KMS-11 (cell line): ENCODE measurements around the gene PSMA7.
A peak's percentile ranks its signal among the peaks of the same experiment; 100 is the strongest.

ENCODE experiments used
- H2AFZ ChIP-seq: fragments of 200-600 bp; sonication (generic); 2 replicates; pipeline ENCODE4 v1.6.1; 2016; ENCODE audit warnings: antibody characterized with exemption, mixed run types, low read depth
- H3K27ac ChIP-seq: fragments of 200-600 bp; sonication (generic); 2 replicates; pipeline ENCODE4 v1.6.1; 2016; ENCODE audit warnings: mild to moderate bottlenecking, mixed run types
- H3K27me3 ChIP-seq: fragments of 200-600 bp; sonication (generic); 2 replicates; pipeline ENCODE4 v1.6.1; 2017; ENCODE audit warnings: mild to moderate bottlenecking, low read depth, mixed run types, moderate library complexity; ENCODE audit not compliant: insufficient read depth
- H3K36me3 ChIP-seq: fragments of 200-600 bp; sonication (generic); 2 replicates; pipeline ENCODE4 v1.6.1; 2017; ENCODE audit warnings: mild to moderate bottlenecking, mixed run types; ENCODE audit not compliant: insufficient read depth
- H3K4me1 ChIP-seq: fragments of 200-600 bp; sonication (generic); 2 replicates; pipeline ENCODE4 v1.6.1; 2016; ENCODE audit warnings: mild to moderate bottlenecking, low read depth, mixed run types; ENCODE audit not compliant: poor library complexity, severe bottlenecking
- H3K4me2 ChIP-seq: fragments of 200-600 bp; sonication (generic); 2 replicates; pipeline ENCODE4 v1.7.0; 2016; ENCODE audit warnings: mild to moderate bottlenecking, mixed run types
- H3K4me3 ChIP-seq: fragments of 200-600 bp; sonication (generic); IDR thresholded peaks from 2 replicates; pipeline ENCODE4 v1.6.1; 2017; ENCODE audit warnings: low read depth, low read length, mixed read lengths; ENCODE audit not compliant: insufficient read depth
- H3K79me2 ChIP-seq: fragments of 200-600 bp; sonication (generic); 2 replicates; pipeline ENCODE4 v1.6.1; 2016; ENCODE audit warnings: low read depth, mixed run types; ENCODE audit not compliant: insufficient read depth
- H3K9ac ChIP-seq: fragments of 200-600 bp; sonication (generic); 2 replicates; pipeline ENCODE4 v1.6.1; 2016; ENCODE audit warnings: mild to moderate bottlenecking, mixed run types
- H4K20me1 ChIP-seq: fragments of 200-600 bp; sonication (generic); 2 replicates; pipeline ENCODE4 v1.6.1; 2016; ENCODE audit warnings: mild to moderate bottlenecking, mixed run types; ENCODE audit not compliant: insufficient read depth
- CTCF ChIP-seq: fragments of 200-600 bp; sonication (generic); conservative IDR thresholded peaks from 2 replicates; pipeline ENCODE4 v1.6.1; 2017; ENCODE audit warnings: low read depth, mild to moderate bottlenecking, antibody characterized with exemption, low read length, moderate library complexity, mixed read lengths

The PSMA7 gene

GRCh38 chr20:62190639-62191411 is 47.6 kb upstream of the PSMA7 start:
- Histone ChIP-seq H3K4me1 (no peaks in the 10 kb centered on the region), H4K20me1 (no peaks in the 10 kb centered on the region), H3K9ac (no peak overlapping the region), H2AFZ (no peak overlapping the region), H3K4me3 (no peak overlapping the region), H3K4me2 (no peak overlapping the region), H3K27ac (no peak overlapping the region), H3K36me3 (no peaks in the 10 kb centered on the region; the same call in 1 of the 2 replicates), H3K27me3 (no peaks in the 10 kb centered on the region), H3K79me2 (peaks cover 24% of the 10 kb centered on the region; the same call in 1 of the 2 replicates)
- TF ChIP-seq CTCF = no peak

GRCh38 chr20:62186887-62187866 is 44.0 kb upstream of the PSMA7 start:
- H4K20me1 ChIP-seq = no peaks in the 10 kb centered on the region
- H3K36me3 ChIP-seq = no peaks in the 10 kb centered on the region; the same call in 1 of the 2 replicates
- no peak for TF ChIP-seq CTCF
- no peak overlapping the region for H3K4me3 ChIP-seq
- no peak overlapping the region for H3K9ac ChIP-seq
- H3K4me1 ChIP-seq = peaks cover 11% of the 10 kb centered on the region
- H3K27me3 ChIP-seq = no peaks in the 10 kb centered on the region
- H3K4me2 ChIP-seq = no peak overlapping the region
- H3K79me2 ChIP-seq = peaks cover 44% of the 10 kb centered on the region
- H3K27ac ChIP-seq = no peak overlapping the region
- no peak overlapping the region for H2AFZ ChIP-seq

- peaks cover 44% of the 10 kb centered on the region for H3K79me2 ChIP-seq
- no peaks in the 10 kb centered on the region for H3K27me3 ChIP-seq
- no peak overlapping the region for H3K27ac ChIP-seq
- no peaks in the 10 kb centered on the region; the same call in 1 of the 2 replicates for H3K36me3 ChIP-seq
- H2AFZ ChIP-seq = no peak overlapping the region
- no peak overlapping the region for H3K4me2 ChIP-seq
- peaks cover 19% of the 10 kb centered on the region for H3K4me1 ChIP-seq
- H3K9ac ChIP-seq = no peak overlapping the region
- no peak for TF ChIP-seq CTCF
- H3K4me3 ChIP-seq = no peak overlapping the region
- H4K20me1 ChIP-seq = no peaks in the 10 kb centered on the region
Observed at GRCh38 chr20:62186096-62186426, 42.9 kb upstream of the PSMA7 start.

DNA sequence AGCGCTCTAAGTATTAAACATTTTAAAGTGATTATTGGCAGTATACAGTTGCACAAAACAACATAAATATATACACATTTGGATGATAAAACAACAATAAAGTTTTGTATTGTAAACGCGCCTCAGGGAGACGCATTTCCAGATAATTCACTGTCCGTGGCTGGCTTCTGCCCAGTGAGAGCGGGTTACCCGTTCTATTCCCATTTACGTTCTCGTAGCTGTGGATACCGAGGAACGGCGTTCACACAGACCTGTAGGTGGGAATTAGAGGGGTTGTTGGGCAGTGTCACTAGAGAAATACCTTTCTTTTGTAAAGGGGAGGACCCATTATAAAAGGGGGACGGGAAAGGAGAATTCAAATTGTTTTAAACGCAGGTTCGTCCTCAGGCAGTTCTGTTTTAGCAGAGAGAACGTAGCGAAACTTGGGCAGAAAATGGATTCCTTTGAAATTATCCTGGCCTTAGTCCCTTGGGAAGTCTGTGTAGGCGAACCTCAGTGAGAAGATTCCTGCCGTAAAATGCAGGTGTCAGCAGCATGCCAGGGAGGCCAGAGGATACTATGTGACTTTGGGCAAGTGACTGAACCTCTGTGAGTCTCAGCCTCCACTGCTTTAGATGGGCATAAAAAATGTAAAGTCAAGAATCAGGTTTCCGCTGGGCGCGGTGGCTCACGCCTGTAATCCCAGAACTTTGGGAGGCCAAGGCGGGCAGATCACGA is 40.4 kb upstream of the PSMA7 start:
- peaks cover 44% of the 10 kb centered on the region for H3K79me2 ChIP-seq
- peak overlapping the region; percentile 80 for H2AFZ ChIP-seq
- H3K27me3 ChIP-seq = no peaks in the 10 kb centered on the region
- H3K36me3 ChIP-seq = no peaks in the 10 kb centered on the region
- peak overlapping the region; percentile 52 for H3K4me2 ChIP-seq
- H3K9ac ChIP-seq = peak overlapping the region; percentile 80
- peak overlapping the region; percentile 28 for H3K4me3 ChIP-seq
- H3K27ac ChIP-seq = peak overlapping the region; percentile 72
- H4K20me1 ChIP-seq = no peaks in the 10 kb centered on the region; the same call in 1 of the 2 replicates
- H3K4me1 ChIP-seq = peaks cover 19% of the 10 kb centered on the region
- TF ChIP-seq CTCF = no peak
